SK-N-SH (cell line): ENCODE data around the gene MYO18B. TPM values are rescaled to one million over a fixed set of nuclear protein-coding genes. Genes with fewer than 3 reads are reported as not detected.
A peak's percentile ranks its signal among the peaks of the same experiment; 100 is the strongest.

Source experiments
- CTCF ChIA-PET: fragments of 300-600, 350-600 bp; formaldehyde crosslinking; extraction: SDS; loops from one replicate; lab custom pipeline; 2021; lab: Yijun Ruan, JAX
- POLR2A ChIA-PET: fragments of 350-600 bp; sonication (Branson Sonifier 250); formaldehyde crosslinking; extraction: SDS; loops from one replicate; lab custom pipeline; 2020; ENCODE audit warnings: antibody characterized with exemption, inconsistent platforms; lab: Yijun Ruan, JAX
- DNase-seq: peaks from one replicate; pipeline ENCODE4 v3.0.0; 2012
- H2AFZ ChIP-seq: fragments of 200-600 bp; sonication (generic); 2 replicates; pipeline ENCODE4 v1.8.1; 2016; ENCODE audit warnings: antibody characterized with exemption, mild to moderate bottlenecking, low read depth
- H3F3A ChIP-seq: fragments of 200-600 bp; sonication (generic); replicated peaks from 2 replicates; pipeline ENCODE3; 2016; ENCODE audit warnings: antibody characterized with exemption, mild to moderate bottlenecking; ENCODE audit not compliant: insufficient read depth
- H3K27ac ChIP-seq, 2 experiments: fragments of 200-500 bp in 1 of 2; fragments of 200-600 bp in 1 of 2; sonication (Bioruptor generic) in 1 of 2; sonication (generic), shearing (Covaris generic) in 1 of 2; 2 replicates each; pipeline versions ENCODE4 v1.5.1 to v1.6.1; 2014 to 2016; ENCODE audit warnings: low read depth in 2 of 2, inconsistent platforms in 1 of 2, low read length in 1 of 2, mild to moderate bottlenecking in 1 of 2, mixed read lengths in 1 of 2
- H3K27me3 ChIP-seq: fragments of 200-600 bp; sonication (generic), shearing (Covaris generic); 2 replicates; pipeline ENCODE4 v1.6.1; 2016; ENCODE audit warnings: mixed run types; ENCODE audit not compliant: insufficient read depth
- H3K36me3 ChIP-seq, 2 experiments: fragments of 200-500 bp in 1 of 2; fragments of 200-600 bp in 1 of 2; sonication (Bioruptor generic) in 1 of 2; sonication (generic) in 1 of 2; replicated peaks in 1 of 2; 2 replicates each; pipeline versions ENCODE3 to v1.5.1; 2014 to 2016; ENCODE audit warnings: low read length in 1 of 2, mild to moderate bottlenecking in 1 of 2; ENCODE audit not compliant: insufficient read depth in 2 of 2, control insufficient read depth in 1 of 2
- H3K4me1 ChIP-seq, 2 experiments: fragments of 200-500 bp in 1 of 2; fragments of 200-600 bp in 1 of 2; sonication (Bioruptor generic) in 1 of 2; sonication (generic), shearing (Covaris generic) in 1 of 2; 2 replicates each; pipeline versions ENCODE4 v1.5.1 to v1.6.1; 2014 to 2016; ENCODE audit warnings: low read depth in 1 of 2, low read length in 1 of 2, mixed run types in 1 of 2; ENCODE audit not compliant: insufficient read depth in 2 of 2, control insufficient read depth in 1 of 2
- H3K4me2 ChIP-seq: fragments of 200-600 bp; sonication (generic), shearing (Covaris generic); 2 replicates; pipeline ENCODE4 v1.6.1; 2017; ENCODE audit warnings: mixed run types
- H3K4me3 ChIP-seq, 2 experiments: fragments of 200-500 bp in 1 of 2; fragments of 200-600 bp in 1 of 2; sonication (Bioruptor generic) in 1 of 2; sonication (generic), shearing (Covaris generic) in 1 of 2; 2 replicates each; pipeline versions ENCODE4 v1.5.1 to v1.8.1; 2014 to 2016; ENCODE audit warnings: low read depth in 2 of 2, inconsistent platforms in 1 of 2, low read length in 1 of 2, mild to moderate bottlenecking in 1 of 2, mixed read lengths in 1 of 2, moderate library complexity in 1 of 2
- H3K79me2 ChIP-seq: fragments of 200-600 bp; sonication (generic); 2 replicates; pipeline ENCODE4 v1.8.1; 2017; ENCODE audit warnings: mild to moderate bottlenecking; ENCODE audit not compliant: insufficient read depth
- H3K9ac ChIP-seq: fragments of 200-600 bp; sonication (generic); 2 replicates; pipeline ENCODE4 v1.6.1; 2017; ENCODE audit warnings: mixed run types
- H3K9me2 ChIP-seq: fragments of 200-600 bp; sonication (generic); 2 replicates; pipeline ENCODE4 v1.6.1; 2017; ENCODE audit warnings: mixed run types
- H3K9me3 ChIP-seq: fragments of 200-600 bp; sonication (generic); 2 replicates; pipeline ENCODE4 v1.6.1; 2017; ENCODE audit warnings: mixed run types, mild to moderate bottlenecking, moderate library complexity
- H4K20me1 ChIP-seq: fragments of 200-600 bp; sonication (generic); 2 replicates; pipeline ENCODE4 v1.6.1; 2017; ENCODE audit warnings: mild to moderate bottlenecking, mixed run types; ENCODE audit not compliant: insufficient read depth
- CHD2 ChIP-seq: fragments of 150-350 bp; IDR thresholded peaks from 2 replicates; pipeline ENCODE4 v1.6.1; 2018; ENCODE audit warnings: low read length; ENCODE audit not compliant: partially characterized antibody
- EP300 ChIP-seq, 2 experiments: IDR thresholded peaks; 2 replicates each; pipeline versions ENCODE4 v1.4.0 to v1.6.1; 2012; ENCODE audit warnings: borderline replicate concordance in 1 of 2, low read depth in 1 of 2, low read length in 1 of 2
- EZH2phosphoT487 ChIP-seq: fragments of 200-600 bp; sonication (generic); IDR thresholded peaks from 2 replicates; pipeline ENCODE4 v1.6.1; 2017; ENCODE audit warnings: low read depth, mixed run types, mild to moderate bottlenecking, antibody characterized with exemption, moderate library complexity, borderline replicate concordance
- FOSL2 ChIP-seq: IDR thresholded peaks from 2 replicates; pipeline ENCODE4 v1.4.0; 2012; ENCODE audit warnings: low read depth, mild to moderate bottlenecking, moderate library complexity, borderline replicate concordance
- FOXJ3 ChIP-seq: sonication (generic); formaldehyde crosslinking; IDR thresholded peaks from 2 replicates; pipeline ENCODE4 v1.5.1; 2020; ENCODE audit warnings: mild to moderate bottlenecking, missing genetic modification reagents
- GABPA ChIP-seq: IDR thresholded peaks from 2 replicates; pipeline ENCODE4 v1.4.0; 2012; ENCODE audit warnings: low read depth, mild to moderate bottlenecking
- GATA2 ChIP-seq: sonication (generic); formaldehyde crosslinking; IDR thresholded peaks from 2 replicates; pipeline ENCODE4 v1.5.0; 2020; ENCODE audit warnings: mild to moderate bottlenecking, missing genetic modification reagents
- IRF3 ChIP-seq: fragments of 150-350 bp; IDR thresholded peaks from 2 replicates; pipeline ENCODE4 v1.6.1; 2016; ENCODE audit warnings: mild to moderate bottlenecking, low read depth, low read length
- MEF2A ChIP-seq: IDR thresholded peaks from 2 replicates; pipeline ENCODE4 v1.4.0; 2012; ENCODE audit warnings: low read depth, borderline replicate concordance
- MXI1 ChIP-seq: IDR thresholded peaks from 2 replicates; pipeline ENCODE4 v1.6.1; 2012; ENCODE audit warnings: mild to moderate bottlenecking, low read depth, low read length, improper control_type of control experiment
- NFIC ChIP-seq: IDR thresholded peaks from 2 replicates; pipeline ENCODE4 v1.4.0; 2012; ENCODE audit warnings: borderline replicate concordance
- POLR2AphosphoS5 ChIP-seq: IDR thresholded peaks from 2 replicates; pipeline ENCODE4 v1.6.1; 2012; ENCODE audit warnings: low read depth, low read length
- RCOR1 ChIP-seq: fragments of 150-350 bp; IDR thresholded peaks from 2 replicates; pipeline ENCODE4 v1.6.1; 2017; ENCODE audit warnings: antibody characterized with exemption, low read length
- RXRA ChIP-seq: IDR thresholded peaks from 2 replicates; pipeline ENCODE4 v1.4.0; 2012; ENCODE audit warnings: low read depth, mild to moderate bottlenecking, borderline replicate concordance
- SIN3A ChIP-seq: IDR thresholded peaks from 2 replicates; pipeline ENCODE4 v1.6.1; 2012; ENCODE audit warnings: low read depth, mild to moderate bottlenecking, low read length, moderate library complexity, borderline replicate concordance
- SMC3 ChIP-seq: IDR thresholded peaks from 2 replicates; pipeline ENCODE4 v1.6.1; 2012; ENCODE audit warnings: low read depth, low read length, improper control_type of control experiment
- TAF1 ChIP-seq: IDR thresholded peaks from 2 replicates; pipeline ENCODE4 v1.6.1; 2012; ENCODE audit warnings: low read depth, mild to moderate bottlenecking, low read length, moderate library complexity, borderline replicate concordance
- TCF12 ChIP-seq: IDR thresholded peaks from 2 replicates; pipeline ENCODE4 v1.4.0; 2012
- TEAD4 ChIP-seq: IDR thresholded peaks from 2 replicates; pipeline ENCODE4 v1.4.0; 2012; ENCODE audit warnings: mild to moderate bottlenecking, borderline replicate concordance; ENCODE audit not compliant: insufficient read depth
- WGBS: methylation state at CpG from one replicate; pipeline ENCODE4 v1.1.6; 2017; ENCODE audit warnings: low lambda C conversion rate; 5-methylcytosine and 5-hydroxymethylcytosine counted together
- polyA plus RNA-seq, 3 experiments: library from polyadenylated mRNA; depleted of rRNA; stranded (reverse); fragments of >200 nt; gene quantifications; 2 replicates each; pipeline ENCODE4 v1.2.3, GENCODE V29; 2012
- TF ChIP-seq, protein P1 (sequence below): IDR thresholded peaks from 2 replicates; pipeline ENCODE4 v1.6.1; 2012; ENCODE audit warnings: mild to moderate bottlenecking, low read depth, low read length, moderate library complexity
- TF ChIP-seq, protein P2 (sequence below): IDR thresholded peaks from 2 replicates; pipeline ENCODE4; 2012

MYO18B gene
- polyA plus RNA-seq, 1 of the 3 experiments (the other 2 are of a cell fraction), result 0.05 TPM

DNA sequence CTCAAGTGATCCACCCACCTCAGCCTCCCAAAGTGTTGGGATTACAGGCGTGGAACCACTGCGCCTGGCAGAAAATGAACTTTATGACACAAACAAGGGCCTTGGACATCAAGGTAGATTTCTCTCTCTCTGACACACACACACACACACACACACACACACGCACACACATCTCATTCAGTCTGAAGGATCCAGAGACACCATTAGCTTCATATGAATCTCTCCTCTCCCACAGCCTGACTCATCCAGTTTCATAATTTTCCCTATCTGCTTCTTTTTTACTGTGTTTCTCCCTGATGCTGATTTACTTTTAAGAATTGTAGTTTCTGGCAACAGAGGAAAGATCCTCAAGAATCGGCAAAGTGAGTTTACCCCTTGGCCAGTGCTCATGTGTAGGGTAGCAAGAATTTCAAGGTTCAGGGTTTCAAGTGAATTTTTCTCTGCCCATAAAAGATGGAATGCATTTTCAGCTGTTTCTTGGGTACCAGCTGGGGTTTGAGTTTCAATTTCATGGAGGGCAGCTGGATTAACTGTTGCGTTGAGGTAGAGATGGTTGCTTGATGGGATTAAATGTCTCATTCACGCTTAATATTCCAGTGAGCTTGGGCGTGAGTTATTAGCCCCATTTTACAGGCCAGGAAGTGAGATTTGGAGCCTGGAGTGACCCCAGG lies 3.5 kb downstream of the MYO18B start:
- H2AFZ ChIP-seq, result peak overlapping the region; percentile 32; the same call in 1 of the 2 replicates
- CTCF ChIA-PET, result interaction anchor here (0.7 to 2.6 kb wide), 6 partner anchors 10 to 544 kb away, joined by 3 to 7 read pairs (median 4); no protein-coding TSS in a partner anchor
- H3K9ac ChIP-seq, result no peak overlapping the region; the same call in 1 of the 2 replicates
- H3F3A ChIP-seq, result peaks cover 14% of the 10 kb centered on the region
- TF ChIP-seq GABPA (no peak), FOXJ3 (CRISPR knock-in tag) (no peak), RCOR1 (no peak), EZH2phosphoT487 (no peak), RXRA (no peak), GATA2 (CRISPR knock-in tag) (no peak), MEF2A (no peak), SIN3A (no peak)
- H3K4me3 ChIP-seq, result no peak overlapping the region
- no peaks in the 10 kb centered on the region for H3K79me2 ChIP-seq
- POLR2A ChIA-PET, result no interaction called here
- DNase-seq, result no peak
- H4K20me1 ChIP-seq, result no peaks in the 10 kb centered on the region
- no peaks in the 10 kb centered on the region for H3K27me3 ChIP-seq
- H3K9me2 ChIP-seq, result no peaks in the 10 kb centered on the region
- H3K27ac ChIP-seq, result peak overlapping the region; percentile 87 to 97
- H3K36me3 ChIP-seq, result no peaks in the 10 kb centered on the region
- WGBS, result 46% methylated on average over 7 of the region's 7 CpGs
- H3K4me1 ChIP-seq, result peaks cover 12 to 37% of the 10 kb centered on the region in 2 experiments; a peak in 3 of 4 replicates
- no peaks in the 10 kb centered on the region for H3K9me3 ChIP-seq
- peak overlapping the region; percentile 61 for H3K4me2 ChIP-seq

- Histone ChIP-seq H3K9me2 (no peaks in the 10 kb centered on the region), H3K36me3 (no peaks in the 10 kb centered on the region), H3K9me3 (no peaks in the 10 kb centered on the region), H3K4me2 (peak overlapping the region; percentile 61), H4K20me1 (no peaks in the 10 kb centered on the region), H3K79me2 (no peaks in the 10 kb centered on the region), H3K4me1 (peaks cover 12 to 42% of the 10 kb centered on the region in 2 experiments; a peak in 3 of 4 replicates), H3K27ac (peak overlapping the region; percentile 87 to 97), H3K9ac (no peak overlapping the region; the same call in 1 of the 2 replicates), H3F3A (peaks cover 14% of the 10 kb centered on the region), H3K4me3 (no peak overlapping the region), H2AFZ (peak overlapping the region; percentile 32; the same call in 1 of the 2 replicates), H3K27me3 (no peaks in the 10 kb centered on the region)
- CTCF ChIA-PET, result interaction anchor here (0.7 to 2.6 kb wide), 6 partner anchors 11 to 544 kb away, joined by 3 to 7 read pairs (median 4); no protein-coding TSS in a partner anchor
- TF ChIP-seq TCF12 (peak; percentile 56; the same call in 1 of the 2 replicates), GATA2 (CRISPR knock-in tag) (peak; percentile 93), POLR2AphosphoS5 (no peak), SMC3 (0 out of 2 replicates have a peak, but pooled peaks have one; percentile 5), NFIC (no peak), FOXJ3 (CRISPR knock-in tag) (peak; percentile 79), CHD2 (peak; percentile 85), EP300 (IDR thresholded peaks at IDR 0.05; ENCODE audit: borderline replicate concordance in 1 of 2, low read depth in 1 of 2, low read length in 1 of 2) (peak; percentile 19 to 98; a peak in 3 of 4 replicates), MXI1 (peak; percentile 46; the same call in 1 of the 2 replicates), RCOR1 (peak; percentile 99), SIN3A (no peak), TEAD4 (0 out of 2 replicates have a peak, but pooled peaks have one; percentile 23), FOSL2 (peak; percentile 45; the same call in 1 of the 2 replicates), TAF1 (no peak), MEF2A (no peak), IRF3 (no peak)
- TF ChIP-seq, protein P1, sequence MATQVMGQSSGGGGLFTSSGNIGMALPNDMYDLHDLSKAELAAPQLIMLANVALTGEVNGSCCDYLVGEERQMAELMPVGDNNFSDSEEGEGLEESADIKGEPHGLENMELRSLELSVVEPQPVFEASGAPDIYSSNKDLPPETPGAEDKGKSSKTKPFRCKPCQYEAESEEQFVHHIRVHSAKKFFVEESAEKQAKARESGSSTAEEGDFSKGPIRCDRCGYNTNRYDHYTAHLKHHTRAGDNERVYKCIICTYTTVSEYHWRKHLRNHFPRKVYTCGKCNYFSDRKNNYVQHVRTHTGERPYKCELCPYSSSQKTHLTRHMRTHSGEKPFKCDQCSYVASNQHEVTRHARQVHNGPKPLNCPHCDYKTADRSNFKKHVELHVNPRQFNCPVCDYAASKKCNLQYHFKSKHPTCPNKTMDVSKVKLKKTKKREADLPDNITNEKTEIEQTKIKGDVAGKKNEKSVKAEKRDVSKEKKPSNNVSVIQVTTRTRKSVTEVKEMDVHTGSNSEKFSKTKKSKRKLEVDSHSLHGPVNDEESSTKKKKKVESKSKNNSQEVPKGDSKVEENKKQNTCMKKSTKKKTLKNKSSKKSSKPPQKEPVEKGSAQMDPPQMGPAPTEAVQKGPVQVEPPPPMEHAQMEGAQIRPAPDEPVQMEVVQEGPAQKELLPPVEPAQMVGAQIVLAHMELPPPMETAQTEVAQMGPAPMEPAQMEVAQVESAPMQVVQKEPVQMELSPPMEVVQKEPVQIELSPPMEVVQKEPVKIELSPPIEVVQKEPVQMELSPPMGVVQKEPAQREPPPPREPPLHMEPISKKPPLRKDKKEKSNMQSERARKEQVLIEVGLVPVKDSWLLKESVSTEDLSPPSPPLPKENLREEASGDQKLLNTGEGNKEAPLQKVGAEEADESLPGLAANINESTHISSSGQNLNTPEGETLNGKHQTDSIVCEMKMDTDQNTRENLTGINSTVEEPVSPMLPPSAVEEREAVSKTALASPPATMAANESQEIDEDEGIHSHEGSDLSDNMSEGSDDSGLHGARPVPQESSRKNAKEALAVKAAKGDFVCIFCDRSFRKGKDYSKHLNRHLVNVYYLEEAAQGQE, result no peak
- TF ChIP-seq, protein P2, sequence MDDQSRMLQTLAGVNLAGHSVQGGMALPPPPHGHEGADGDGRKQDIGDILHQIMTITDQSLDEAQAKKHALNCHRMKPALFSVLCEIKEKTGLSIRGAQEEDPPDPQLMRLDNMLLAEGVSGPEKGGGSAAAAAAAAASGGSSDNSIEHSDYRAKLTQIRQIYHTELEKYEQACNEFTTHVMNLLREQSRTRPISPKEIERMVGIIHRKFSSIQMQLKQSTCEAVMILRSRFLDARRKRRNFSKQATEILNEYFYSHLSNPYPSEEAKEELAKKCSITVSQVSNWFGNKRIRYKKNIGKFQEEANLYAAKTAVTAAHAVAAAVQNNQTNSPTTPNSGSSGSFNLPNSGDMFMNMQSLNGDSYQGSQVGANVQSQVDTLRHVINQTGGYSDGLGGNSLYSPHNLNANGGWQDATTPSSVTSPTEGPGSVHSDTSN, result no peak
- peak; percentile 78 for DNase-seq
- 5% methylated on average over 1 of the region's 1 CpG for WGBS
- POLR2A ChIA-PET, result no interaction called here
These were observed 4.0 kb downstream of the MYO18B start for GRCh38 chr22:25746012-25746373.
